HepG2 (cell line): Measurements from ENCODE around the gene ZFYVE28. TPM values are rescaled to one million over a fixed set of nuclear protein-coding genes. Genes with fewer than 3 reads are reported as not detected.
A peak's percentile ranks its signal among the peaks of the same experiment; 100 is the strongest.

Experiments
- ATRX ChIP-seq: sonication (generic); formaldehyde crosslinking; IDR thresholded peaks from 2 replicates; pipeline ENCODE4 v1.4.0; 2020; ENCODE audit warnings: missing genetic modification reagents, borderline replicate concordance
- CBX2 ChIP-seq, 2 experiments: fragments of 200-600 bp in 1 of 2; sonication (generic); formaldehyde crosslinking in 1 of 2; IDR thresholded peaks; 2 replicates each; pipeline versions ENCODE4 v1.7.0 to v1.8.1; 2018 to 2022; ENCODE audit warnings: low read depth in 2 of 2, low read length in 1 of 2, mild to moderate bottlenecking in 1 of 2, missing genetic modification reagents in 1 of 2
- FLYWCH1 ChIP-seq: sonication (generic); formaldehyde crosslinking; IDR thresholded peaks from 2 replicates; pipeline ENCODE4 v1.8.1; 2023; ENCODE audit warnings: mild to moderate bottlenecking, missing genetic modification reagents
- GATA4 ChIP-seq: sonication (generic); IDR thresholded peaks from 2 replicates; pipeline ENCODE4 v1.6.1; 2016; ENCODE audit warnings: antibody characterized with exemption, low read depth, borderline replicate concordance
- HNF4A ChIP-seq: sonication (generic); formaldehyde crosslinking; IDR thresholded peaks from 2 replicates; pipeline ENCODE4 v1.4.0; 2020; ENCODE audit warnings: missing genetic modification reagents
- JUNB ChIP-seq: sonication (generic); formaldehyde crosslinking; IDR thresholded peaks from 2 replicates; pipeline ENCODE4 v1.8.0; 2022; ENCODE audit warnings: missing genetic modification reagents, mild to moderate bottlenecking, borderline replicate concordance
- KDM2A ChIP-seq: sonication (generic); formaldehyde crosslinking; IDR thresholded peaks from 2 replicates; pipeline ENCODE4 v1.4.0; 2020; ENCODE audit warnings: low read depth, missing genetic modification reagents, borderline replicate concordance
- NFRKB ChIP-seq: fragments of 450-650 bp; IDR thresholded peaks from 2 replicates; pipeline ENCODE4 v1.6.1; 2017
- PLRG1 ChIP-seq: fragments of 450-650 bp; conservative IDR thresholded peaks from 2 replicates; pipeline ENCODE4 v1.6.1; 2016
- SIN3B ChIP-seq: fragments of 150-350 bp; IDR thresholded peaks from 2 replicates; pipeline ENCODE4 v1.6.1; 2014; ENCODE audit warnings: low read length
- SNRNP70 ChIP-seq: fragments of 200-400 bp; formaldehyde crosslinking; IDR thresholded peaks from 2 replicates; pipeline ENCODE4 v1.6.1; 2017; ENCODE audit warnings: mild to moderate bottlenecking, low read depth, low read length, moderate library complexity
- STAG1 ChIP-seq: sonication (generic); formaldehyde crosslinking; IDR thresholded peaks from 2 replicates; pipeline ENCODE4 v1.4.0; 2020; ENCODE audit warnings: missing genetic modification reagents
- ZBTB21 ChIP-seq: sonication (generic); formaldehyde crosslinking; IDR thresholded peaks from 2 replicates; pipeline ENCODE4 v1.4.0; 2020; ENCODE audit warnings: missing genetic modification reagents
- ZNF33A ChIP-seq: sonication (generic); formaldehyde crosslinking; IDR thresholded peaks from 2 replicates; pipeline ENCODE4 v1.5.1; 2020; ENCODE audit warnings: missing genetic modification reagents, mild to moderate bottlenecking, moderate library complexity, borderline replicate concordance
- ZNF460 ChIP-seq: sonication (generic); formaldehyde crosslinking; IDR thresholded peaks from 2 replicates; pipeline ENCODE4 v1.5.1; 2020; ENCODE audit warnings: missing genetic modification reagents, mild to moderate bottlenecking, borderline replicate concordance
- polyA plus RNA-seq, 8 experiments: library from polyadenylated mRNA; depleted of rRNA in 3 of 8; stranded (reverse) in 7 of 8; unstranded in 1 of 8; fragments of >200 nt; fragmentation: Illumina TruSeq in 4 of 8; extraction: Trizol in 4 of 8; gene quantifications; 2 replicates each; pipeline versions ENCODE4 v1.2.1 to v1.2.3, GENCODE V29; 2011 to 2016; ENCODE audit warnings: low read depth in 4 of 8, missing spikeins in 1 of 8, mixed read lengths in 1 of 8; ENCODE audit not compliant: insufficient read depth in 1 of 8
- total RNA-seq, 5 experiments: library from RNA; depleted of rRNA; stranded (reverse); fragments of >200 nt; fragmentation: Illumina TruSeq; extraction: Trizol; gene quantifications; 2 replicates each; pipeline ENCODE4 v1.2.3, GENCODE V29; 2016; ENCODE audit warnings: low read depth in 1 of 5
- TF ChIP-seq, protein P1 (sequence below), 2 experiments: IDR thresholded peaks; 2 replicates each; pipeline ENCODE4 v1.6.1; 2011 to 2012; ENCODE audit warnings: low read length in 2 of 2, borderline replicate concordance in 1 of 2, low read depth in 1 of 2, mild to moderate bottlenecking in 1 of 2, moderate library complexity in 1 of 2
- TF ChIP-seq, protein P2 (sequence below): sonication (generic); formaldehyde crosslinking; IDR thresholded peaks from 2 replicates; pipeline ENCODE4 v1.8.0; 2023; ENCODE audit warnings: mild to moderate bottlenecking, missing genetic modification reagents
- TF ChIP-seq, protein P3 (sequence below): sonication (generic); formaldehyde crosslinking; IDR thresholded peaks from 2 replicates; pipeline ENCODE4 v1.4.0; 2020; ENCODE audit warnings: mild to moderate bottlenecking, low read depth, missing genetic modification reagents
- TF ChIP-seq, protein P4 (sequence below): IDR thresholded peaks from 2 replicates; pipeline ENCODE4 v1.6.1; 2016
- TF ChIP-seq, protein P5 (sequence below): IDR thresholded peaks from 2 replicates; pipeline ENCODE4 v1.6.1; 2012; ENCODE audit warnings: low read depth, low read length, improper control_type of control experiment

Gene ZFYVE28
- total and polyA plus RNA-seq, 2 of the 13 experiments (the other 11 are each of a cell fraction or from before 2014, with no cell fraction given), result 0.12 to 0.22 TPM

DNA sequence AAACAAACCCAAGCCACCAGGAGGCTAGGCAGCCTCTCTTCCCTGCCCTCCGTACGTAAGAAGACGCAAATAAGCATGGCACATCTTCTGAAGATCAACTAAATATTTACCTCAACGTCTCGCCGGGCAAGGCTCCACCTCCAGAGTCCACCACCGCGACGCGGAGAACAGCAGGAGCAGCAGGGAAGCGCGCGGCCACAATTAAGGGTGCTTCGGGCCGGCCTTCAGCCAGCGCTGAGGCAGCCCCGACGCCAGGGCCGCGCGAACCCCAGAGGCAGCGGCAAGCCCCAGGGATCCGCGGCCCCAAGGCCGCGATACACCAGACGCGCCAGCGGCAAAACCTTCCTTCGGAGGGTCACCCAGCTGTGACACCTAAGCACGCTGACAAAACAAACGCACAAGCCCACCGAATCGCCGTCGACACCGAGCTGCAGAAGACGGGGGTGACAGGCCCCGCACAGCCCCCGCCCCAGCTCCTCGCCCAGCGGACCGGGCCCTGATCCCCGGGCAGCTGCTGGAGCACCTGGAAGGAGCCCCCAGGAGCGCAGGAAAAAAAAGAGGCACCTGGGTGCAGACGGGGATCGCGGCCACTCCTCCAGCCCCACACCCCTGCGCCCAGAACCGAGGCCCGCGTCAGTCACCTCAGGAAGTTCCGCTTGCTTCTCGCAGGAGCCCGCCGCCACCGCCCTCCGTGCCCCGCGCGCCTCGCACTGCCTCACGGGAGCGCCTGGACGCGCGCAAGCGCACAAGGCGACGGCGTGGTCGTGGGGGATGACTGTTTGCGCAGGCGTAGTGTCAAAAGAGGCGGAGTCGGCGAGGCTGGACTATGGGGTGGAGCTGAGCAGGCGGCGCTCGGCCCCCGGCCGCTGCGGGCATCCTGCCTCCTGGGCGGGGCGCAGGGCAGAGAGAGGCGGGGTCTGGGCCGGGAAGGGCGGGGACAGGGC, 176.8 kb downstream of the ZFYVE28 start, which contains the start of the genes HAUS3 and POLN (continued):
- TF ChIP-seq GATA4 (no peak), KDM2A (peak; percentile 89), STAG1 (no peak), SIN3B (peak; percentile 78), FLYWCH1 (CRISPR knock-in tag) (no peak), ZNF33A (CRISPR knock-in tag) (no peak), ATRX (no peak), PLRG1 (no peak), ZNF460 (no peak), JUNB (CRISPR knock-in tag) (no peak), NFRKB (no peak), ZBTB21 (CRISPR knock-in tag) (no peak), HNF4A (CRISPR knock-in tag) (no peak), CBX2 (IDR thresholded peaks at IDR 0.05; ENCODE audit: low read depth, low read length) (no peak), CBX2 (CRISPR knock-in tag; IDR thresholded peaks at IDR 0.05; ENCODE audit: low read depth) (no peak), SNRNP70 (no peak)
- TF ChIP-seq, protein P1, sequence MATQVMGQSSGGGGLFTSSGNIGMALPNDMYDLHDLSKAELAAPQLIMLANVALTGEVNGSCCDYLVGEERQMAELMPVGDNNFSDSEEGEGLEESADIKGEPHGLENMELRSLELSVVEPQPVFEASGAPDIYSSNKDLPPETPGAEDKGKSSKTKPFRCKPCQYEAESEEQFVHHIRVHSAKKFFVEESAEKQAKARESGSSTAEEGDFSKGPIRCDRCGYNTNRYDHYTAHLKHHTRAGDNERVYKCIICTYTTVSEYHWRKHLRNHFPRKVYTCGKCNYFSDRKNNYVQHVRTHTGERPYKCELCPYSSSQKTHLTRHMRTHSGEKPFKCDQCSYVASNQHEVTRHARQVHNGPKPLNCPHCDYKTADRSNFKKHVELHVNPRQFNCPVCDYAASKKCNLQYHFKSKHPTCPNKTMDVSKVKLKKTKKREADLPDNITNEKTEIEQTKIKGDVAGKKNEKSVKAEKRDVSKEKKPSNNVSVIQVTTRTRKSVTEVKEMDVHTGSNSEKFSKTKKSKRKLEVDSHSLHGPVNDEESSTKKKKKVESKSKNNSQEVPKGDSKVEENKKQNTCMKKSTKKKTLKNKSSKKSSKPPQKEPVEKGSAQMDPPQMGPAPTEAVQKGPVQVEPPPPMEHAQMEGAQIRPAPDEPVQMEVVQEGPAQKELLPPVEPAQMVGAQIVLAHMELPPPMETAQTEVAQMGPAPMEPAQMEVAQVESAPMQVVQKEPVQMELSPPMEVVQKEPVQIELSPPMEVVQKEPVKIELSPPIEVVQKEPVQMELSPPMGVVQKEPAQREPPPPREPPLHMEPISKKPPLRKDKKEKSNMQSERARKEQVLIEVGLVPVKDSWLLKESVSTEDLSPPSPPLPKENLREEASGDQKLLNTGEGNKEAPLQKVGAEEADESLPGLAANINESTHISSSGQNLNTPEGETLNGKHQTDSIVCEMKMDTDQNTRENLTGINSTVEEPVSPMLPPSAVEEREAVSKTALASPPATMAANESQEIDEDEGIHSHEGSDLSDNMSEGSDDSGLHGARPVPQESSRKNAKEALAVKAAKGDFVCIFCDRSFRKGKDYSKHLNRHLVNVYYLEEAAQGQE (IDR thresholded peaks at IDR 0.05; ENCODE audit: borderline replicate concordance in 1 of 2, low read depth in 1 of 2, low read length in 2 of 2), result no peak
- TF ChIP-seq, protein P2, sequence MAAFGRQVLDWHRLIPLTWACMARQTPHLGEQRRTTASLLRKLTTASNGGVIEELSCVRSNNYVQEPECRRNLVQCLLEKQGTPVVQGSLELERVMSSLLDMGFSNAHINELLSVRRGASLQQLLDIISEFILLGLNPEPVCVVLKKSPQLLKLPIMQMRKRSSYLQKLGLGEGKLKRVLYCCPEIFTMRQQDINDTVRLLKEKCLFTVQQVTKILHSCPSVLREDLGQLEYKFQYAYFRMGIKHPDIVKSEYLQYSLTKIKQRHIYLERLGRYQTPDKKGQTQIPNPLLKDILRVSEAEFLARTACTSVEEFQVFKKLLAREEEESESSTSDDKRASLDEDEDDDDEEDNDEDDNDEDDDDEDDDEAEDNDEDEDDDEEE, result no peak
- TF ChIP-seq, protein P3, sequence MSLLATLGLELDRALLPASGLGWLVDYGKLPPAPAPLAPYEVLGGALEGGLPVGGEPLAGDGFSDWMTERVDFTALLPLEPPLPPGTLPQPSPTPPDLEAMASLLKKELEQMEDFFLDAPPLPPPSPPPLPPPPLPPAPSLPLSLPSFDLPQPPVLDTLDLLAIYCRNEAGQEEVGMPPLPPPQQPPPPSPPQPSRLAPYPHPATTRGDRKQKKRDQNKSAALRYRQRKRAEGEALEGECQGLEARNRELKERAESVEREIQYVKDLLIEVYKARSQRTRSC (CRISPR knock-in tag), result no peak
- TF ChIP-seq, protein P4, sequence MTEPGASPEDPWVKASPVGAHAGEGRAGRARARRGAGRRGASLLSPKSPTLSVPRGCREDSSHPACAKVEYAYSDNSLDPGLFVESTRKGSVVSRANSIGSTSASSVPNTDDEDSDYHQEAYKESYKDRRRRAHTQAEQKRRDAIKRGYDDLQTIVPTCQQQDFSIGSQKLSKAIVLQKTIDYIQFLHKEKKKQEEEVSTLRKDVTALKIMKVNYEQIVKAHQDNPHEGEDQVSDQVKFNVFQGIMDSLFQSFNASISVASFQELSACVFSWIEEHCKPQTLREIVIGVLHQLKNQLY (CRISPR knock-in tag), result peak; percentile 62
- TF ChIP-seq, protein P5, sequence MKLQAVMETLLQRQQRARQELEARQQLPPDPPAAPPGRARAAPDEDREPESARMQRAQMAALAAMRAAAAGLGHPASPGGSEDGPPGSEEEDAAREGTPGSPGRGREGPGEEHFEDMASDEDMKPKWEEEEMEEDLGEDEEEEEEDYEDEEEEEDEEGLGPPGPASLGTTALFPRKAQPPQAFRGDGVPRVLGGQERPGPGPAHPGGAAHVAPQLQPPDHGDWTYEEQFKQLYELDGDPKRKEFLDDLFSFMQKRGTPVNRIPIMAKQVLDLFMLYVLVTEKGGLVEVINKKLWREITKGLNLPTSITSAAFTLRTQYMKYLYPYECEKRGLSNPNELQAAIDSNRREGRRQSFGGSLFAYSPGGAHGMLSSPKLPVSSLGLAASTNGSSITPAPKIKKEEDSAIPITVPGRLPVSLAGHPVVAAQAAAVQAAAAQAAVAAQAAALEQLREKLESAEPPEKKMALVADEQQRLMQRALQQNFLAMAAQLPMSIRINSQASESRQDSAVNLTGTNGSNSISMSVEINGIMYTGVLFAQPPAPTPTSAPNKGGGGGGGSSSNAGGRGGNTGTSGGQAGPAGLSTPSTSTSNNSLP, result no peak
